Naive thymus-derived CD8-positive, alpha-beta T cell (primary cell): ENCODE results near the gene SPECC1L. TPM values are rescaled to one million over a fixed set of nuclear protein-coding genes. Genes with fewer than 3 reads are reported as not detected.

ENCODE experiments used
- ATAC-seq, 2 donors: fragments of 150-1000 bp; cut with Tn5 transposase in 1 of 2; sonication (Bioruptor Pico), chemical (Tn5 transposase) in 1 of 2; 1 replicate in 1 of 2; 2 replicates in 1 of 2; pipeline ENCODE4 v1.10.0; 2021; ENCODE audit warnings: mild to moderate bottlenecking in 2 of 2, moderate library complexity in 2 of 2
- POLR2A ChIA-PET: fragments of 350-600 bp; sonication (Branson Sonifier 250); formaldehyde crosslinking; loops from one replicate; lab custom pipeline; 2021; ENCODE audit warnings: antibody characterized with exemption; lab: Charles Lee
- DNase-seq, 10 donors: peaks; one replicate each; pipeline versions ENCODE4 v3.0.0 to v3.0.0-alpha.2; 2020 to 2022
- H3K27ac Mint-ChIP-seq, 10 donors: one replicate each; pipeline ENCODE4 v1.8.0; 2020 to 2022; ENCODE audit warnings: mild to moderate bottlenecking in 10 of 10, mixed read lengths in 10 of 10, moderate library complexity in 4 of 10, inconsistent platforms in 1 of 10
- H3K27me3 Mint-ChIP-seq, 5 donors: one replicate each; pipeline ENCODE4 v1.8.0; 2021 to 2022; ENCODE audit warnings: mixed read lengths in 5 of 5
- H3K36me3 Mint-ChIP-seq, 3 donors: one replicate each; pipeline ENCODE4 v1.8.0; 2020 to 2022; ENCODE audit warnings: mixed read lengths in 3 of 3, mild to moderate bottlenecking in 2 of 3, inconsistent platforms in 1 of 3
- H3K4me1 Mint-ChIP-seq, 4 donors: one replicate each; pipeline ENCODE4 v1.8.0; 2021 to 2022; ENCODE audit warnings: mixed read lengths in 4 of 4
- H3K4me3 Mint-ChIP-seq, 10 donors: one replicate each; pipeline ENCODE4 v1.8.0; 2020 to 2022; ENCODE audit warnings: mild to moderate bottlenecking in 10 of 10, mixed read lengths in 10 of 10, moderate library complexity in 6 of 10, inconsistent platforms in 1 of 10
- H3K9me3 Mint-ChIP-seq, 9 donors: one replicate each; pipeline ENCODE4 v1.8.0; 2020 to 2022; ENCODE audit warnings: mixed read lengths in 9 of 9, mild to moderate bottlenecking in 3 of 9, inconsistent platforms in 1 of 9, moderate library complexity in 1 of 9
- polyA plus RNA-seq, 3 donors: library from polyadenylated mRNA; unstranded; fragments of 300-500 nt; fragmentation: Illumina TruSeq; gene quantifications; one replicate each; pipeline ENCODE4 v1.2.3, GENCODE V29; 2021
- total RNA-seq, 8 experiments: library from RNA in 2 of 8; stranded (reverse) in 2 of 8; gene quantifications; one replicate each; pipeline ENCODE4 v1.2.3 and lab custom pipeline; 2021 to 2026

SPECC1L gene
- total and polyA plus RNA-seq, 5 experiments from 2014 or later = 6.6 to 71.4 (median 16.6) TPM

GRCh38 chr22:24410110-24410856 lies 139.7 kb downstream of the SPECC1L start:
- H3K27ac Mint-ChIP-seq = peak overlapping the region; percentile 36 to 91 (median 82)
- H3K9me3 Mint-ChIP-seq = no peaks in the 10 kb centered on the region
- DNase-seq (peak in 4 of 10 donors; percentile 32 to 50 (median 46)), ATAC-seq (peak; percentile 75 to 84)
- POLR2A ChIA-PET = interaction anchor here (0.7 to 2.3 kb wide), 3 partner anchors 17 to 82 kb away, joined by 3 to 12 read pairs (median 4); partner anchors contain the start of gene ADORA2A
- H3K4me3 Mint-ChIP-seq = peak overlapping the region in 6 of 10 donors; percentile 23 to 74 (median 52)
- H3K36me3 Mint-ChIP-seq = peaks cover 0 to 33% (median 0%) of the 10 kb centered on the region in 3 donors
- H3K4me1 Mint-ChIP-seq = peaks cover 32 to 50% (median 47%) of the 10 kb centered on the region in 4 donors
- H3K27me3 Mint-ChIP-seq = no peaks in the 10 kb centered on the region

GRCh38 chr22:24411256-24412004 lies 140.8 kb downstream of the SPECC1L start:
- DNase-seq (no peak), ATAC-seq (no peak)
- Mint-ChIP-seq H3K27ac (peak overlapping the region in 5 of 10 donors; percentile 9 to 72 (median 36)), H3K4me3 (no peak overlapping the region), H3K36me3 (peaks cover 0 to 36% (median 0%) of the 10 kb centered on the region in 3 donors), H3K4me1 (peaks cover 31 to 41% (median 38%) of the 10 kb centered on the region in 4 donors), H3K9me3 (no peaks in the 10 kb centered on the region), H3K27me3 (no peaks in the 10 kb centered on the region)
- POLR2A ChIA-PET = interaction anchor here (0.7 to 1.3 kb wide), 2 partner anchors 24 to 83 kb away, joined by 3 to 4 read pairs; no protein-coding TSS in a partner anchor

GRCh38 chr22:24412274-24412673 lies 141.6 kb downstream of the SPECC1L start:
- no peaks in the 10 kb centered on the region for H3K27me3 Mint-ChIP-seq
- DNase-seq = no peak
- no peaks in the 10 kb centered on the region for H3K9me3 Mint-ChIP-seq
- no peak overlapping the region for H3K4me3 Mint-ChIP-seq
- H3K4me1 Mint-ChIP-seq = peaks cover 22 to 33% (median 30%) of the 10 kb centered on the region in 4 donors
- POLR2A ChIA-PET = no interaction called here
- H3K36me3 Mint-ChIP-seq = peaks cover 0 to 37% (median 0%) of the 10 kb centered on the region in 3 donors
- peak overlapping the region in 4 of 10 donors; percentile 9 to 86 (median 69) for H3K27ac Mint-ChIP-seq
- no peak for ATAC-seq

GRCh38 chr22:24413271-24413670 lies 142.6 kb downstream of the SPECC1L start:
- Mint-ChIP-seq H3K36me3 (peaks cover 0 to 37% (median 0%) of the 10 kb centered on the region in 3 donors), H3K27ac (peak overlapping the region in 1 of 10 donors; percentile 46), H3K4me1 (peaks cover 13 to 23% (median 20%) of the 10 kb centered on the region in 4 donors), H3K4me3 (no peak overlapping the region), H3K9me3 (no peaks in the 10 kb centered on the region), H3K27me3 (no peaks in the 10 kb centered on the region)
- POLR2A ChIA-PET = no interaction called here
- DNase-seq (no peak), ATAC-seq (no peak)

GRCh38 chr22:24413736-24414385 lies 143.2 kb downstream of the SPECC1L start:
- H3K27ac Mint-ChIP-seq = peak overlapping the region in 3 of 10 donors; percentile 3 to 70 (median 68)
- no peaks in the 10 kb centered on the region for H3K9me3 Mint-ChIP-seq
- peaks cover 0 to 37% (median 0%) of the 10 kb centered on the region in 3 donors for H3K36me3 Mint-ChIP-seq
- no peaks in the 10 kb centered on the region for H3K27me3 Mint-ChIP-seq
- no peak overlapping the region for H3K4me3 Mint-ChIP-seq
- ATAC-seq (no peak), DNase-seq (no peak)
- POLR2A ChIA-PET = no interaction called here
- H3K4me1 Mint-ChIP-seq = peaks cover 13 to 17% (median 16%) of the 10 kb centered on the region in 4 donors

GRCh38 chr22:24414523-24414922 lies 143.9 kb downstream of the SPECC1L start:
- Mint-ChIP-seq H3K9me3 (no peaks in the 10 kb centered on the region), H3K27me3 (no peaks in the 10 kb centered on the region), H3K27ac (no peak overlapping the region), H3K36me3 (peaks cover 0 to 37% (median 0%) of the 10 kb centered on the region in 3 donors), H3K4me1 (peaks cover 10 to 13% (median 11%) of the 10 kb centered on the region in 4 donors), H3K4me3 (no peak overlapping the region)
- no peak for DNase-seq
- POLR2A ChIA-PET = no interaction called here
- no peak for ATAC-seq

GRCh38 chr22:24414984-24415945 lies 144.6 kb downstream of the SPECC1L start:
- no peak for ATAC-seq
- Mint-ChIP-seq H3K27ac (no peak overlapping the region), H3K36me3 (peaks cover 0 to 36% (median 0%) of the 10 kb centered on the region in 3 donors), H3K27me3 (no peaks in the 10 kb centered on the region), H3K4me1 (peaks cover 4 to 7% (median 5%) of the 10 kb centered on the region in 4 donors), H3K9me3 (no peaks in the 10 kb centered on the region), H3K4me3 (no peak overlapping the region)
- POLR2A ChIA-PET = no interaction called here
- DNase-seq = no peak

- no peak overlapping the region for H3K4me3 Mint-ChIP-seq
- H3K36me3 Mint-ChIP-seq = peaks cover 0 to 35% (median 0%) of the 10 kb centered on the region in 3 donors
- ATAC-seq (no peak), DNase-seq (no peak)
- no peak overlapping the region for H3K27ac Mint-ChIP-seq
- no peaks in the 10 kb centered on the region for H3K27me3 Mint-ChIP-seq
- H3K4me1 Mint-ChIP-seq = peaks cover 0 to 4% (median 2%) of the 10 kb centered on the region in 4 donors
- no peaks in the 10 kb centered on the region for H3K9me3 Mint-ChIP-seq
- POLR2A ChIA-PET = no interaction called here
Observed at GRCh38 chr22:24416095-24416494, 145.5 kb downstream of the SPECC1L start.

- Mint-ChIP-seq H3K4me3 (no peak overlapping the region), H3K9me3 (no peaks in the 10 kb centered on the region), H3K27me3 (no peaks in the 10 kb centered on the region), H3K4me1 (peaks cover 2 to 7% (median 6%) of the 10 kb centered on the region in 4 donors), H3K36me3 (peaks cover 0 to 35% (median 0%) of the 10 kb centered on the region in 3 donors), H3K27ac (no peak overlapping the region)
- ATAC-seq (no peak), DNase-seq (no peak)
- POLR2A ChIA-PET = interaction anchor here (0.6 kb wide), 1 partner anchor 10 kb away, joined by 3 read pairs; the partner anchor contains the start of gene ADORA2A
Observed at GRCh38 chr22:24416611-24417010, 146.0 kb downstream of the SPECC1L start.

- POLR2A ChIA-PET = interaction anchor here (0.6 kb wide), 2 partner anchors 10 to 26 kb away, joined by 3 read pairs; partner anchors contain the start of gene ADORA2A
- Mint-ChIP-seq H3K36me3 (peaks cover 0 to 34% (median 0%) of the 10 kb centered on the region in 3 donors), H3K9me3 (no peaks in the 10 kb centered on the region), H3K27ac (peak overlapping the region in 5 of 10 donors; percentile 10 to 56 (median 32)), H3K4me3 (no peak overlapping the region), H3K27me3 (no peaks in the 10 kb centered on the region), H3K4me1 (peaks cover 2 to 8% (median 6%) of the 10 kb centered on the region in 4 donors)
- DNase-seq (no peak), ATAC-seq (no peak)
Observed at GRCh38 chr22:24417200-24417599, 146.6 kb downstream of the SPECC1L start.

- Mint-ChIP-seq H3K27ac (no peak overlapping the region), H3K36me3 (peaks cover 0 to 26% (median 0%) of the 10 kb centered on the region in 3 donors), H3K9me3 (no peaks in the 10 kb centered on the region), H3K27me3 (no peaks in the 10 kb centered on the region), H3K4me1 (peaks cover 5 to 14% (median 10%) of the 10 kb centered on the region in 4 donors), H3K4me3 (no peak overlapping the region)
- no peak for DNase-seq
- no peak for ATAC-seq
- POLR2A ChIA-PET = interaction anchor here (0.6 to 1.1 kb wide), 2 partner anchors 9 to 27 kb away, joined by 3 read pairs; no protein-coding TSS in a partner anchor
Observed at GRCh38 chr22:24417901-24418641, 147.4 kb downstream of the SPECC1L start.
